NCI-H2227 (cell line): ENCODE measurements around the gene PHETA2.

Experiments used
- DNase-seq: peaks from one replicate; lab custom pipeline; 2025; ENCODE audit not compliant: unreplicated experiment; lab: John Stamatoyannopoulos, UW

PHETA2 gene

GRCh38 chr22:42074132-42074811 lies at the start of gene PHETA2:
TSS of gene PHETA2 (plus strand) at chr22:42074248. CDS start at chr22:42077294, 3,046 bp downstream.
- no peak for DNase-seq

- no peak for DNase-seq
Observed at GRCh38 chr22:42025421-42025820, 48.6 kb upstream of the PHETA2 start.

GRCh38 chr22:42026705-42027104 lies 47.3 kb upstream of the PHETA2 start:
- DNase-seq = no peak

- DNase-seq = no peak
Observed at GRCh38 chr22:42033263-42034181, 40.5 kb upstream of the PHETA2 start.

- DNase-seq = no peak
Observed at GRCh38 chr22:42035256-42035655, 38.8 kb upstream of the PHETA2 start.

GRCh38 chr22:42039271-42039670 lies 34.8 kb upstream of the PHETA2 start:
- no peak for DNase-seq

GRCh38 chr22:42041784-42042183 lies 32.3 kb upstream of the PHETA2 start:
- DNase-seq = no peak

GRCh38 chr22:42050641-42051180 lies 23.3 kb upstream of the PHETA2 start:
- DNase-seq = no peak

GRCh38 chr22:42052765-42053164 lies 21.3 kb upstream of the PHETA2 start:
- no peak for DNase-seq

GRCh38 chr22:42056757-42057511 lies 17.1 kb upstream of the PHETA2 start:
- no peak for DNase-seq

GRCh38 chr22:42060489-42060888 lies 13.6 kb upstream of the PHETA2 start:
- DNase-seq = no peak

GRCh38 chr22:42061041-42061440 lies 13.0 kb upstream of the PHETA2 start:
- no peak for DNase-seq

GRCh38 chr22:42062506-42063170 lies 11.4 kb upstream of the PHETA2 start:
- no peak for DNase-seq

- DNase-seq = no peak
Observed at GRCh38 chr22:42064629-42065028, 9.4 kb upstream of the PHETA2 start.

- DNase-seq = no peak
Observed at GRCh38 chr22:42065438-42066125, 8.5 kb upstream of the PHETA2 start.

GRCh38 chr22:42066126-42066761 lies 7.8 kb upstream of the PHETA2 start:
- DNase-seq = no peak

- no peak for DNase-seq
Observed at GRCh38 chr22:42066937-42067336, 7.1 kb upstream of the PHETA2 start.

GRCh38 chr22:42067671-42068251 lies 6.3 kb upstream of the PHETA2 start:
- DNase-seq = no peak

GRCh38 chr22:42068291-42068690 lies 5.8 kb upstream of the PHETA2 start:
- no peak for DNase-seq
